Neural crest cell (in vitro differentiated cells): ENCODE data around the gene CLIC5. TPM values are rescaled to one million over a fixed set of nuclear protein-coding genes. Genes with fewer than 3 reads are reported as not detected.

Source experiments
- DNase-seq: peaks from one replicate; pipeline ENCODE4 v3.0.0; 2021; ENCODE audit warnings: low read depth, mixed read lengths, low spot score
- H3K27ac Mint-ChIP-seq: one replicate; pipeline ENCODE4 v1.8.0; 2021; ENCODE audit warnings: mild to moderate bottlenecking, mixed read lengths; ENCODE audit not compliant: unreplicated experiment
- H3K27me3 Mint-ChIP-seq: 2 replicates; pipeline ENCODE4 v1.8.0; 2021; ENCODE audit warnings: low read depth, mild to moderate bottlenecking, mixed read lengths
- H3K36me3 Mint-ChIP-seq: 2 replicates; pipeline ENCODE4 v1.8.0; 2021; ENCODE audit warnings: low read depth, mild to moderate bottlenecking, mixed read lengths
- H3K4me1 Mint-ChIP-seq: 2 replicates; pipeline ENCODE4 v1.8.0; 2021; ENCODE audit warnings: mixed read lengths
- H3K4me3 Mint-ChIP-seq: one replicate; pipeline ENCODE4 v1.8.0; 2021; ENCODE audit warnings: mild to moderate bottlenecking, mixed read lengths
- H3K9me3 Mint-ChIP-seq: 2 replicates; pipeline ENCODE4 v1.8.0; 2021; ENCODE audit warnings: mixed read lengths
- CTCF ChIP-seq: fragments of 200-600 bp; sonication (generic); conservative IDR thresholded peaks from 2 replicates; pipeline ENCODE4 v1.5.0; 2021; ENCODE audit warnings: antibody characterized with exemption, mild to moderate bottlenecking
- total RNA-seq: library from RNA; stranded (reverse); gene quantifications from 2 replicates; pipeline ENCODE4 v1.2.1, GENCODE V29; 2021

The CLIC5 gene
- total RNA-seq, 1 donor from 2014 or later: not detected

- Mint-ChIP-seq H3K9me3 (peaks cover 7% of the 10 kb centered on the region), H3K27ac (no peak overlapping the region), H3K36me3 (no peaks in the 10 kb centered on the region), H3K27me3 (no peaks in the 10 kb centered on the region), H3K4me1 (peaks cover 9% of the 10 kb centered on the region), H3K4me3 (no peak overlapping the region)
- DNase-seq: no peak
- TF ChIP-seq CTCF: no peak
Measured at GRCh38 chr6:45981046-45981445, 34.6 kb downstream of the CLIC5 start.

GRCh38 chr6:45979311-45979710 is 36.3 kb downstream of the CLIC5 start:
- DNase-seq: no peak
- Mint-ChIP-seq H3K9me3 (peaks cover 10% of the 10 kb centered on the region), H3K4me1 (peaks cover 9% of the 10 kb centered on the region), H3K4me3 (no peak overlapping the region), H3K27me3 (no peaks in the 10 kb centered on the region), H3K36me3 (no peaks in the 10 kb centered on the region), H3K27ac (no peak overlapping the region)
- no peak for TF ChIP-seq CTCF

GRCh38 chr6:45974596-45974995 is 41.1 kb downstream of the CLIC5 start:
- H3K27me3 Mint-ChIP-seq: no peaks in the 10 kb centered on the region

GRCh38 chr6:45972795-45973503 is 42.7 kb downstream of the CLIC5 start:
- no peak overlapping the region for H3K4me3 Mint-ChIP-seq
- no peak overlapping the region for H3K27ac Mint-ChIP-seq
- peaks cover 3% of the 10 kb centered on the region for H3K9me3 Mint-ChIP-seq
- TF ChIP-seq CTCF: no peak
- H3K4me1 Mint-ChIP-seq: peaks cover 3% of the 10 kb centered on the region
- no peak for DNase-seq
- no peaks in the 10 kb centered on the region for H3K27me3 Mint-ChIP-seq
- no peaks in the 10 kb centered on the region for H3K36me3 Mint-ChIP-seq

More at GRCh38 chr6:45974596-45974995, 41.1 kb downstream of the CLIC5 start:
- peaks cover 10% of the 10 kb centered on the region for H3K9me3 Mint-ChIP-seq
- no peak for TF ChIP-seq CTCF
- no peak for DNase-seq
- no peaks in the 10 kb centered on the region for H3K36me3 Mint-ChIP-seq
- no peak overlapping the region for H3K27ac Mint-ChIP-seq
- no peak overlapping the region for H3K4me3 Mint-ChIP-seq
- H3K4me1 Mint-ChIP-seq: peaks cover 11% of the 10 kb centered on the region

- peaks cover 3% of the 10 kb centered on the region for H3K9me3 Mint-ChIP-seq
- no peaks in the 10 kb centered on the region for H3K27me3 Mint-ChIP-seq
- peaks cover 3% of the 10 kb centered on the region for H3K4me1 Mint-ChIP-seq
- no peak for DNase-seq
- no peaks in the 10 kb centered on the region for H3K36me3 Mint-ChIP-seq
- TF ChIP-seq CTCF: no peak
- H3K4me3 Mint-ChIP-seq: no peak overlapping the region
- no peak overlapping the region for H3K27ac Mint-ChIP-seq
Measured at GRCh38 chr6:45971287-45971686, 44.4 kb downstream of the CLIC5 start.
